Activated CD4-positive, alpha-beta T cell treated with anti-CD3 and anti-CD28 coated beads, Interleukin-2, amount 10 ng/mL, durations not matched to agents 7 days and 5 days (primary cell): ENCODE results near the gene JPH2. TPM values are rescaled to one million over a fixed set of nuclear protein-coding genes. Genes with fewer than 3 reads are reported as not detected.

Experiments
- CTCF ChIA-PET: fragments of 350-600 bp; sonication (Branson Sonifier 250); formaldehyde crosslinking; loops from one replicate; lab custom pipeline; 2021; ENCODE audit warnings: antibody characterized with exemption; lab: Charles Lee
- POLR2A ChIA-PET: fragments of 350-600 bp; sonication (Branson Sonifier 250); formaldehyde crosslinking; loops from one replicate; lab custom pipeline; 2021; ENCODE audit warnings: antibody characterized with exemption; lab: Charles Lee
- DNase-seq: peaks from one replicate; pipeline ENCODE4 v3.0.0-alpha.2; 2020
- H3K27ac Mint-ChIP-seq: one replicate; pipeline ENCODE4 v1.8.0; 2021; ENCODE audit warnings: mild to moderate bottlenecking, moderate library complexity, mixed read lengths
- H3K27me3 Mint-ChIP-seq: one replicate; pipeline ENCODE4 v1.8.0; 2021; ENCODE audit warnings: mixed read lengths
- H3K36me3 Mint-ChIP-seq: one replicate; pipeline ENCODE4 v1.8.0; 2021; ENCODE audit warnings: low read depth, mixed read lengths
- H3K4me1 Mint-ChIP-seq: one replicate; pipeline ENCODE4 v1.8.0; 2021; ENCODE audit warnings: mixed read lengths
- H3K4me3 Mint-ChIP-seq: one replicate; pipeline ENCODE4 v1.8.0; 2021; ENCODE audit warnings: mild to moderate bottlenecking, moderate library complexity, mixed read lengths
- H3K9me3 Mint-ChIP-seq: one replicate; pipeline ENCODE4 v1.8.0; 2021; ENCODE audit warnings: mixed read lengths
- total RNA-seq, 2 experiments: library from RNA; stranded (reverse); gene quantifications; one replicate each; pipeline ENCODE4 v1.2.3, GENCODE V29; 2021

The JPH2 gene
- total RNA-seq, 2 experiments from 2014 or later: not detected

- Mint-ChIP-seq H3K27me3 (no peaks in the 10 kb centered on the region), H3K9me3 (no peaks in the 10 kb centered on the region), H3K27ac (peak overlapping the region; percentile 97), H3K4me1 (peaks cover 53% of the 10 kb centered on the region), H3K4me3 (peak overlapping the region; percentile 87), H3K36me3 (peaks cover 14% of the 10 kb centered on the region)
- ChIA-PET POLR2A (no interaction called here), CTCF (interaction anchor here (1.0 to 1.3 kb wide), 3 partner anchors 7 to 101 kb away, joined by 3 to 4 read pairs (median 3); partner anchors contain the start of gene FITM2)
- peak; percentile 18 for DNase-seq
Observed at GRCh38 chr20:44209686-44210405, 22.9 kb upstream of the JPH2 start.

DNA sequence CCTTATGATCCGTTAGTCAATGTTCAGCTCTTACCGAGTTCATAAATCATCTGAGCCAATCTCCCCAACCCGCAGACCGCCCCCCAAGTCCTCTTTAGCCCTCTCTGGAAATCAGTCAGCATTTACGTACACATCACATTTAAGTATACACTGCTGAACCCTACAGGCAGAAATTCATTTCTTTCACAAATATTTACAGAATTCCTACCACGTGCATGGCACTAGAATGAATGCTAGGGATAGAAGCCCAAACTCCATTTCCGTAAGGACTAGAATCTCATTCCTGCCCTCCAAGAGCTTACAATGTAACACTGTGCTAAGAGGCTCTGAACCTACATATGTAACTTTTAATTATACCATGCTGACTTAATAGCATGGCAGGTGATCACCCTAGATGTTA lies 21.8 kb upstream of the JPH2 start:
- Mint-ChIP-seq H3K27me3 (no peaks in the 10 kb centered on the region), H3K4me3 (peak overlapping the region; percentile 87), H3K27ac (peak overlapping the region; percentile 71), H3K9me3 (no peaks in the 10 kb centered on the region), H3K36me3 (peaks cover 14% of the 10 kb centered on the region), H3K4me1 (peaks cover 54% of the 10 kb centered on the region)
- POLR2A ChIA-PET: no interaction called here
- CTCF ChIA-PET: interaction anchor here (1.0 to 1.2 kb wide), 2 partner anchors 9 to 13 kb away, joined by 3 to 4 read pairs; no protein-coding TSS in a partner anchor
- no peak for DNase-seq

GRCh38 chr20:44208165-44208564 lies 21.2 kb upstream of the JPH2 start:
- Mint-ChIP-seq H3K36me3 (peaks cover 18% of the 10 kb centered on the region), H3K27ac (no peak overlapping the region), H3K27me3 (no peaks in the 10 kb centered on the region), H3K4me3 (peak overlapping the region; percentile 87), H3K4me1 (peaks cover 55% of the 10 kb centered on the region), H3K9me3 (no peaks in the 10 kb centered on the region)
- CTCF ChIA-PET: interaction anchor here (1.0 kb wide), 1 partner anchor 12 kb away, joined by 3 read pairs; no protein-coding TSS in a partner anchor
- no peak for DNase-seq
- POLR2A ChIA-PET: interaction anchor here (0.7 kb wide), 1 partner anchor 91 kb away, joined by 6 read pairs; no protein-coding TSS in a partner anchor

DNA sequence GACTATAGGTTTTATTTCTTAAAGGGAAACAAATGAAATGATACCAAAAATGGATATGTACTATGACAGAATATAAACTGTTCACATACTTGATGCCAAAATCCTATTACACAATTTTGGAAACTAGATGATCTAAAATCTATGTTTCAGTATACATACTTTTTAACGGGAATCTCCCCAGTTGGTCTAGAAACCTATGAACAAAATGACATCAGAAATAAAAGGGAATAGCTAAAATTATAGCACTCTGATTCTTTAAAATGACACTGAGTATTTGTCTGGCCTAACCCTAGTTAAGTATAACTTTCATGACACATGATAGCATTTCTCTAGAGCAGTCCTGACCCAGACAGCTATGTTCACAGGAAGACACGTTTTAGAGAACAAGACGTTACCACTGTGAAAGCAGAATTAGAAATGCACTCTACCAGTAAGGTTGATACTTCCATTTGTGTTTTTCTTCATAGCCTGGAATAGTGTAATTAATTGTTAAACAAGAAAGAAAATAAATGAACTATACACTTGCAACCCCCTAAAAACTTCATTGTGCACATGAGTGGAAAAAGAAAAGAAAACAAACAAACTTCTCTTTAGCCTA lies 20.2 kb upstream of the JPH2 start:
- ChIA-PET CTCF (no interaction called here), POLR2A (no interaction called here)
- Mint-ChIP-seq H3K9me3 (no peaks in the 10 kb centered on the region), H3K36me3 (peaks cover 23% of the 10 kb centered on the region), H3K27ac (no peak overlapping the region), H3K4me1 (peaks cover 55% of the 10 kb centered on the region), H3K4me3 (no peak overlapping the region), H3K27me3 (no peaks in the 10 kb centered on the region)
- no peak for DNase-seq

GRCh38 chr20:44206132-44206531 lies 19.1 kb upstream of the JPH2 start:
- no peak for DNase-seq
- no peaks in the 10 kb centered on the region for H3K9me3 Mint-ChIP-seq
- peaks cover 33% of the 10 kb centered on the region for H3K36me3 Mint-ChIP-seq
- H3K4me3 Mint-ChIP-seq: no peak overlapping the region
- no peak overlapping the region for H3K27ac Mint-ChIP-seq
- ChIA-PET CTCF (no interaction called here), POLR2A (no interaction called here)
- H3K27me3 Mint-ChIP-seq: no peaks in the 10 kb centered on the region
- H3K4me1 Mint-ChIP-seq: peaks cover 49% of the 10 kb centered on the region

GRCh38 chr20:44204832-44205215 lies 17.8 kb upstream of the JPH2 start:
- no peaks in the 10 kb centered on the region for H3K27me3 Mint-ChIP-seq
- H3K36me3 Mint-ChIP-seq: peaks cover 44% of the 10 kb centered on the region
- H3K4me1 Mint-ChIP-seq: peaks cover 56% of the 10 kb centered on the region
- H3K9me3 Mint-ChIP-seq: no peaks in the 10 kb centered on the region
- H3K27ac Mint-ChIP-seq: no peak overlapping the region
- POLR2A ChIA-PET: no interaction called here
- H3K4me3 Mint-ChIP-seq: no peak overlapping the region
- CTCF ChIA-PET: interaction anchor here (0.7 to 1.5 kb wide), 2 partner anchors 14 to 88 kb away, joined by 3 to 4 read pairs; no protein-coding TSS in a partner anchor
- no peak for DNase-seq

DNA sequence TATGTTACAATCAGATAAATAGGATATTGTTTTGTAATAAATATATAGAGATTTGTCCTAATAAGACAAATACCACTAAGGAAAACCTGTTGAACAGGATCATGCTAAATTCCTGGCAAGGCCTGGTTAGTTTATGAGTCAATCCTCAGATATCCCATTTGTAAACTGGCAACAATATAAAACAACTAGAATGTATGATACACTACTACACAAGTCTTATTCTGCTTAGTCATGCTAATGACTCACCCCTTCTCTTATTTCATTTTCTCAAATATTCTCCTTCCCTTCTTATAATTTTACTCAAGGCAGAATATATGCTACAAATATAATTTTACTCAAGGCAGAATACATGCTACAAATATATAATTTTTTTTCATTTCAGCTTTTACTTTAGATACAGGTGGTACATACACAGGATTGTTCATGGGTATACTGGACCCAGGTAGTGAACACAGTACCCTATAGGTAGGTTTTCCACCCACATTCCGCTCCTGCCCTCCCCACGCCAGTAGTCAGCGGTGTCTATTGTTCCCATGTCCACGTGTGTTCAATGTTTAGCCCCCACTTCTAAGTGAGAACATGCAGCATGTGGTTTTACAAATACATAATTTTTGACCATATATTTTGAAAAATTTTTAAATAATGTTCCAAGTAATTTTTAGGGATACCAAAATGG lies 17.3 kb upstream of the JPH2 start:
- H3K4me3 Mint-ChIP-seq: no peak overlapping the region
- DNase-seq: no peak
- peaks cover 56% of the 10 kb centered on the region for H3K4me1 Mint-ChIP-seq
- CTCF ChIA-PET: interaction anchor here (0.7 to 1.5 kb wide), 2 partner anchors 14 to 87 kb away, joined by 3 to 4 read pairs; no protein-coding TSS in a partner anchor
- H3K9me3 Mint-ChIP-seq: no peaks in the 10 kb centered on the region
- POLR2A ChIA-PET: no interaction called here
- no peak overlapping the region for H3K27ac Mint-ChIP-seq
- no peaks in the 10 kb centered on the region for H3K27me3 Mint-ChIP-seq
- H3K36me3 Mint-ChIP-seq: peaks cover 46% of the 10 kb centered on the region

DNA sequence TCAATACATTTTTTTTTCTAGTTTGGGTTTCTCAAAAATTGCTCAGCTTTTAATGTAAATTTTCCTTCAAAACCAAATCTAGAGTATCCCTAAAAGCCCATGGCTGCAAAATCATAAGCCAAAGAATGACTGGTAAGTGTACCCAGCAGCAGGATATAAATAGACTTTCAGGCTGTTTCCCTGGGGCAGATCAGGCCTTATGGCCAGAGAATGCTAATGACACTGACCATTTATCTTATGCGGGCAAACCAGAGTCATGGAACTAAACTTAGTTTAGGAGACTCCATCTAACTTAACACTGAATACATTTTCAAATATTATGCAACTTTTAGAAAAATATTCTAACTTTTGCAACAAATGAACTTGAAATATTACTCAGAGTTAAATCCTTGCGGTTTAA lies 16.2 kb upstream of the JPH2 start:
- no peak for DNase-seq
- Mint-ChIP-seq H3K36me3 (peaks cover 51% of the 10 kb centered on the region), H3K4me3 (no peak overlapping the region), H3K27me3 (no peaks in the 10 kb centered on the region), H3K4me1 (peaks cover 52% of the 10 kb centered on the region), H3K9me3 (no peaks in the 10 kb centered on the region), H3K27ac (no peak overlapping the region)
- ChIA-PET CTCF (no interaction called here), POLR2A (interaction anchor here (0.7 kb wide), 1 partner anchor 31 kb away, joined by 3 read pairs; no protein-coding TSS in a partner anchor)

DNA sequence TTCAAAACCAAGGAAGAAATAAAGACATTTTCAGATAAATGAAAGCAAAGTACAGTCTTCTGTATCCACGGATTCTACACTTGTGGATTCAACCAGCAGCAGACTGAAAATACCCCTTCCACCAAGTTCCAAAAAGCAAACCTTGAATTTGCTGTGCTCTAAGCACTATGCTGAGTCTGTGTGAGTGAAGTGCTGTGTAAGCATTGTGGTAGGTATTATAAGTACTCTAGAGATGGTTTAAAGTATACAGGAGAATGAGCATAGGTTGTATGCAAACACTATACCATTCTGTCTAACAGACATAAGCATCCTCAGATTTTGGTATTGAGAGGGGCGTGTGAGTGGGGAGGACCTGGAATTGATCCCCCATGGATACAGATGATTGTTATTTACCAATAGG lies 14.0 kb upstream of the JPH2 start:
- peaks cover 62% of the 10 kb centered on the region for H3K36me3 Mint-ChIP-seq
- DNase-seq: no peak
- POLR2A ChIA-PET: no interaction called here
- H3K9me3 Mint-ChIP-seq: no peaks in the 10 kb centered on the region
- CTCF ChIA-PET: no interaction called here
- no peak overlapping the region for H3K27ac Mint-ChIP-seq
- H3K4me1 Mint-ChIP-seq: peaks cover 40% of the 10 kb centered on the region
- no peaks in the 10 kb centered on the region for H3K27me3 Mint-ChIP-seq
- no peak overlapping the region for H3K4me3 Mint-ChIP-seq

GRCh38 chr20:44200371-44200770 lies 13.4 kb upstream of the JPH2 start:
- H3K36me3 Mint-ChIP-seq: peaks cover 63% of the 10 kb centered on the region
- H3K27me3 Mint-ChIP-seq: no peaks in the 10 kb centered on the region
- peaks cover 44% of the 10 kb centered on the region for H3K4me1 Mint-ChIP-seq
- POLR2A ChIA-PET: no interaction called here
- no peaks in the 10 kb centered on the region for H3K9me3 Mint-ChIP-seq
- CTCF ChIA-PET: interaction anchor here (1.1 kb wide), 1 partner anchor 10 kb away, joined by 3 read pairs; the partner anchor contains the start of gene OSER1
- no peak overlapping the region for H3K27ac Mint-ChIP-seq
- no peak for DNase-seq
- H3K4me3 Mint-ChIP-seq: no peak overlapping the region

GRCh38 chr20:44199877-44200276 lies 12.9 kb upstream of the JPH2 start:
- no peaks in the 10 kb centered on the region for H3K9me3 Mint-ChIP-seq
- POLR2A ChIA-PET: no interaction called here
- no peaks in the 10 kb centered on the region for H3K27me3 Mint-ChIP-seq
- CTCF ChIA-PET: interaction anchor here (1.1 kb wide), 1 partner anchor 10 kb away, joined by 3 read pairs; the partner anchor contains the start of gene OSER1
- peaks cover 42% of the 10 kb centered on the region for H3K4me1 Mint-ChIP-seq
- H3K36me3 Mint-ChIP-seq: peaks cover 62% of the 10 kb centered on the region
- H3K27ac Mint-ChIP-seq: peak overlapping the region; percentile 37
- H3K4me3 Mint-ChIP-seq: no peak overlapping the region
- DNase-seq: no peak

GRCh38 chr20:44198872-44199271 lies 11.9 kb upstream of the JPH2 start:
- H3K36me3 Mint-ChIP-seq: peaks cover 62% of the 10 kb centered on the region
- no peaks in the 10 kb centered on the region for H3K9me3 Mint-ChIP-seq
- no peak overlapping the region for H3K4me3 Mint-ChIP-seq
- POLR2A ChIA-PET: no interaction called here
- CTCF ChIA-PET: interaction anchor here (2.0 kb wide), 1 partner anchor 82 kb away, joined by 6 read pairs; no protein-coding TSS in a partner anchor
- H3K27me3 Mint-ChIP-seq: no peaks in the 10 kb centered on the region
- peak overlapping the region; percentile 88 for H3K27ac Mint-ChIP-seq
- peak; percentile 67 for DNase-seq
- peaks cover 39% of the 10 kb centered on the region for H3K4me1 Mint-ChIP-seq
